ENCODE data around the gene MRPS27. TPM values are rescaled to one million over a fixed set of nuclear protein-coding genes. Genes with fewer than 3 reads are reported as not detected.
A peak's percentile ranks its signal among the peaks of the same experiment; 100 is the strongest.

The MRPS27 gene
- total and polyA plus RNA-seq, 9 donors, result 33.4 to 108 (median 57.9) TPM

GRCh38 chr5:72212171-72212570 lies 107.9 kb downstream of the MRPS27 start:
- DNase-seq, result no peak
- Histone ChIP-seq H3K27me3 (no peaks in the 10 kb centered on the region), H3K27ac (no peak overlapping the region), H3K36me3 (no peaks in the 10 kb centered on the region), H3K4me1 (ENCODE audit: insufficient read depth) (peaks cover 6% of the 10 kb centered on the region), H3K9me3 (no peaks in the 10 kb centered on the region), H3K4me3 (no peak overlapping the region)
- WGBS, 3 donors, result 88 to 97% (median 95%) methylated on average over 2 of the region's 2 CpGs
- intact Hi-C loops (cut with DNase I), result loop anchor here in 1 of 4 donors (10.0 kb wide), 1 partner anchor 67 kb away; no protein-coding TSS in a partner anchor
- no peak for TF ChIP-seq POLR2A (IDR thresholded peaks at IDR 0.05)
- TF ChIP-seq CTCF (IDR thresholded peaks at IDR 0.05), result no peak
- TF ChIP-seq EP300 (IDR thresholded peaks at IDR 0.05), result no peak

- peak; percentile 40 to 69 (median 55) for DNase-seq
- H3K27ac ChIP-seq, result no peak overlapping the region
- no peaks in the 10 kb centered on the region for H3K27me3 ChIP-seq
- intact Hi-C loops (cut with DNase I), result loop anchor here in 1 of 4 donors (10.0 kb wide), 1 partner anchor 66 kb away; no protein-coding TSS in a partner anchor
- H3K36me3 ChIP-seq, result no peaks in the 10 kb centered on the region
- H3K9me3 ChIP-seq, result no peaks in the 10 kb centered on the region
- TF ChIP-seq EP300 (IDR thresholded peaks at IDR 0.05) (no peak), POLR2A (IDR thresholded peaks at IDR 0.05) (no peak), CTCF (IDR thresholded peaks at IDR 0.05) (no peak)
- H3K4me3 ChIP-seq, result no peak overlapping the region
- peaks cover 6% of the 10 kb centered on the region for H3K4me1 ChIP-seq (ENCODE audit: insufficient read depth)
- 53 to 55% (median 54%) methylated on average over 6 of the region's 6 CpGs for WGBS, 3 donors
Observed at GRCh38 chr5:72210888-72211678, 109.0 kb downstream of the MRPS27 start.

- no peaks in the 10 kb centered on the region for H3K9me3 ChIP-seq
- WGBS, 3 donors, result 76 to 87% (median 83%) methylated on average over 10 of the region's 10 CpGs
- intact Hi-C loops (cut with DNase I), result loop anchor here in 1 of 4 donors (10.0 kb wide), 1 partner anchor 65 kb away; no protein-coding TSS in a partner anchor
- no peaks in the 10 kb centered on the region for H3K27me3 ChIP-seq
- TF ChIP-seq POLR2A (IDR thresholded peaks at IDR 0.05) (no peak), EP300 (IDR thresholded peaks at IDR 0.05) (no peak), CTCF (IDR thresholded peaks at IDR 0.05) (no peak)
- H3K4me3 ChIP-seq, result no peak overlapping the region
- no peaks in the 10 kb centered on the region for H3K36me3 ChIP-seq
- no peak overlapping the region for H3K27ac ChIP-seq
- peaks cover 6% of the 10 kb centered on the region for H3K4me1 ChIP-seq (ENCODE audit: insufficient read depth)
- no peak for DNase-seq
Observed at GRCh38 chr5:72209147-72210115, 110.6 kb downstream of the MRPS27 start.

- no peak for DNase-seq
- H3K4me3 ChIP-seq, result no peak overlapping the region
- peaks cover 6% of the 10 kb centered on the region for H3K4me1 ChIP-seq (ENCODE audit: insufficient read depth)
- TF ChIP-seq CTCF (IDR thresholded peaks at IDR 0.05) (no peak), EP300 (IDR thresholded peaks at IDR 0.05) (no peak), POLR2A (IDR thresholded peaks at IDR 0.05) (no peak)
- H3K9me3 ChIP-seq, result no peaks in the 10 kb centered on the region
- intact Hi-C loops (cut with DNase I), result no loop called here
- 91 to 98% (median 97%) methylated on average over 3 of the region's 3 CpGs for WGBS, 3 donors
- H3K36me3 ChIP-seq, result no peaks in the 10 kb centered on the region
- no peak overlapping the region for H3K27ac ChIP-seq
- no peaks in the 10 kb centered on the region for H3K27me3 ChIP-seq
Observed at GRCh38 chr5:72208324-72208926, 111.6 kb downstream of the MRPS27 start.
